GM12874 (cell line): Measurements from ENCODE around the gene SLC6A8.

ENCODE experiments used
- CTCF ChIP-seq: IDR thresholded peaks from 2 replicates; pipeline ENCODE4 v1.5.1; 2011; ENCODE audit warnings: low read depth, mild to moderate bottlenecking, control low read depth, low read length, moderate library complexity; ENCODE audit not compliant: insufficient read depth

SLC6A8 gene

GRCh38 chrX:153685156-153685536 lies 2.6 kb upstream of the SLC6A8 start:
- no peak for TF ChIP-seq CTCF

- no peak for TF ChIP-seq CTCF
Measured at GRCh38 chrX:153685751-153686696, 1.7 kb upstream of the SLC6A8 start.

GRCh38 chrX:153686711-153687110 lies 1.0 kb upstream of the SLC6A8 start:
- TF ChIP-seq CTCF = no peak

- TF ChIP-seq CTCF = no peak
Measured at GRCh38 chrX:153688071-153688470, 345 bp downstream of the SLC6A8 start.

GRCh38 chrX:153688506-153688905 lies 780 bp downstream of the SLC6A8 start:
- no peak for TF ChIP-seq CTCF

- TF ChIP-seq CTCF = no peak
Measured at GRCh38 chrX:153688911-153689590, 1.3 kb downstream of the SLC6A8 start.

- TF ChIP-seq CTCF = no peak
Measured at GRCh38 chrX:153689654-153690465, 2.1 kb downstream of the SLC6A8 start.
